SH-SY5Y (cell line): ENCODE data around the gene LAMC1.

Experiments used
- GATA2 ChIP-seq: IDR thresholded peaks from 2 replicates; pipeline ENCODE4 v1.6.1; 2011; ENCODE audit warnings: mild to moderate bottlenecking, low read depth, low read length
- GATA3 ChIP-seq: IDR thresholded peaks from 2 replicates; pipeline ENCODE4 v1.6.1; 2011; ENCODE audit warnings: low read depth, mild to moderate bottlenecking, low read length, moderate library complexity

DNA sequence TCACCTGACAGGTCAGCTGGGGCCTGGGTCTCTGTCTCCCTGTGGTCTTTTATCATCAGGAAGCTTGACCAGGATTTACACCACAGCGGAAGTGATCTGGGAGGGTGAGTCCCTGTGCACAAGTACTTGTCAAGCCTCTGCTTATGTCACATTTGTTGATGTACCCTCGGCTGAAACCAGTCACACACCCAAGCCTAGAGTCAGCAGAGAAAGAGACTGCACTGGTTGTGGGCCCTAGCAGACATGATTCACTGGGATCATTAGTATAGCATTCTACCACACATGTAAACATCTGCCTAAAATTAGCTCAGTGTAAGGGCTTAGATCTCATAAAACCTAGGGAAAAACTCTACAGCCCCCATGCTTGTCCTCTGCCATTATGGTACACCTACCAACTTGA, 83.5 kb downstream of the LAMC1 start:
- TF ChIP-seq GATA3 (no peak), GATA2 (no peak)
